Inferior parietal cortex (tissue), 1 donor: ENCODE data around the gene COPS6.

Experiments
- DNase-seq: peaks from one replicate; pipeline ENCODE4 v3.0.0-alpha.2; 2016; ENCODE audit errors: extremely low spot score

Gene COPS6

DNA sequence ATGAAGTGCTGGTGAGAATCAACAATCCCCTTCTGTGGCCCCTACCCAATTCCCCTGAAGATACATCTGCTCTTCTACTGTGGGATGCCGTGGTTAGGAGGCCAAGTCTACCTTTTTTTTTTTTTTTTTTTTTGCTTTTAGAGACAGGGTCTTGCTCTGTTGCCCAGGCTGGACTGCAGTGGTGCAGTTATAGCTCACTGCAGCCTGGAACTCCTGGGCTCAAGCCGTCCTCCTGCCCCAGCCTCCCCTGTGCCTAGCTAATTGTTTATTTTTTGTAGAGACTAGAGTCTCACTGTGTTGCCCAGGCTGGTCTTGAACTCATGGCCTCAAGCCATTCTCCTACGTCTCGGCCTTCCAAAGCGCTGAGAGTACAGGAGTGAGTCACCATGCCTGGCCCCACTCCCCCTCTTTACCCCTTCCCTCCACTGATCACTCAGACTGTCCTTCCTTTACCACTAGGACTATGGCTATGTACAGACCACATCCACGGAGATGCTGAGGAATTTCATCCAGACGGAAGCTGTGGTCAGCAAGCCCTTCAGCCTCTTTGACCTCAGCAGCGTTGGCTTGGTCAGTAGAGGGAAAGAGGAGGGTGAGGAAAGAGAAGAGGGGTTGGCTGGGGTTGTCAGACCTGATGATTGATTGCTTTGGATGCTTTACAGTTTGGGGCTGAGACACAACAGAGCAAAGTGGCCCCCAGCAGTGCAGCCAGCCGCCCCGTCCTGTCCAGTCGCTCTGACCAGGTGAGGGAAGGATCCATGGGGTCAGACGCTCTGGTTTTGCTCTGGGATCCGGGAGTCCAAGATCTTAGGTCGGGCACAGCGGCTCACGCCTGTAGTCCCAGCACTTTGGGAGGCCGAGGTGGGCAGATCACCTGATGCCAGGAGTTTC is 14.4 kb downstream of the COPS6 start:
- DNase-seq = no peak

- DNase-seq = no peak
These were observed 16.8 kb downstream of the COPS6 start for GRCh38 chr7:100105534-100105933.

GRCh38 chr7:100106633-100107032 is 17.9 kb downstream of the COPS6 start:
- no peak for DNase-seq

GRCh38 chr7:100107125-100107737 is 18.5 kb downstream of the COPS6 start:
- no peak for DNase-seq

DNA sequence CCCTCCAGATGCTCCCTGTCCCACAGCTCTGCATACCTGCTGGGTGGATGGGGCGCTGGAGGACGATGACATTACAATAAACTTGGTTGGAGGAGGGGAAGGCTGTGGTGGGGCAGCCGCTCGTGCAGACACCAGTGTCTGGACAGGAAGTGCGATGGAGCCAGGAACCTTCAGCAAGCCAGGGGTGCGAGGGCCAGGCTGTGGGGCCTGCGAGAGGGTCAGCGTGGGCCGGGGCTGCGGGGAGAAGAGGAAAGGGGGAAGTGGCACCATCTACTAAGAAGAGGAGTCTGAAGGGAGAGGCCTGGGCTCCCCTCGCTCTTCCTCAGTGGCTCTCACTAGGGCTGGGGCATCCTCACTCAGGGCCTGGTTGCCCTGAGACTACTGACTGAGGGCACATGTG is 19.1 kb downstream of the COPS6 start:
- no peak for DNase-seq

- DNase-seq = no peak
These were observed 20.9 kb downstream of the COPS6 start for GRCh38 chr7:100109521-100110163.

DNA sequence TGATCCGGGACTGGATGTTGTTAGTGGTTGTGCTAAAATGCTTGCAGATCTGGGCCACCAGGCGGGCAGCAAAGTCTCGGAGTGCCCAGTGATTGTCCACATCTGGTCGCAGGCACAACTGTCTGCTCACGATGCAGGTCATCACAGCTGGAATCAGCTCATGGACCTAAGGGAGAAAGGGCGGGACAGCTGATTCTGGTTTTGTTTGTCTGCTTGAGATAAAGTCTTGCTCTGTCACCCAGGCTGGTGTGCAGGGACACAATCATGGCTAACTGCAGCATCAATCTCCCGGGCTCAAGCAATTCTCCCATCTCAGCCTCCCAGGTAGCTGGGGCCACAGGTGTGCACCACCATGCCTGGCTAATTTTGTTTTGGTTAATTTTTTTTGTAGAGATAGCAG is 22.4 kb downstream of the COPS6 start:
- no peak for DNase-seq

DNA sequence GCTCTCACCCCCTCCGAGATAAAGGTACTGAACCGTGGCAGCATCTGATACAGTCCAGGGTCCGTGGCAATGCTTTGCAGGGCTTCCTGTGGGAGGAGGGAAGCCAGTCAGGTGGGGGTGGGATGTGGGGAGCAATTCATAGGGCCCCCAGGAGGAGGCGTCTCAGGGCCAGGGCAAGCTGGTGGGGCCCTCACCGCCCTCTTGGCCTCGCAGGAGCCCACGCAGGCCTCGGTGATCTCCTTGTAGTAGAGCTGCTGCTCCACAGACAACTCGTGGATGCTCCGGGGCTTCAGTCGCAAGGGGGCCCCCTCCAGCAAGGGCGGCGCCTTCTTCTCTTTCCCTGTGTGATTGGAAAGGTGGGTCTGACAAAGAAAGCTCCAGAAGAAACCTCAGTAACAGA is 23.1 kb downstream of the COPS6 start:
- no peak for DNase-seq

GRCh38 chr7:100115026-100115425 is 26.3 kb downstream of the COPS6 start:
- DNase-seq = no peak

GRCh38 chr7:100118388-100119071 is 29.8 kb downstream of the COPS6 start:
- DNase-seq = no peak

- peak; percentile 97 for DNase-seq
These were observed 30.6 kb downstream of the COPS6 start, which contains the start of the genes CNPY4 and TAF6 for GRCh38 chr7:100119072-100119969. Gene CNPY4, plus strand, starts transcription at chr7:100119634. Its CDS starts 111 bp downstream, at chr7:100119745. Gene TAF6, minus strand, starts transcription at chr7:100119358. Its CDS starts 5,149 bp downstream, at chr7:100114209.

- peak; percentile 74 for DNase-seq
These were observed 31.4 kb downstream of the COPS6 start for GRCh38 chr7:100119970-100120732.

DNA sequence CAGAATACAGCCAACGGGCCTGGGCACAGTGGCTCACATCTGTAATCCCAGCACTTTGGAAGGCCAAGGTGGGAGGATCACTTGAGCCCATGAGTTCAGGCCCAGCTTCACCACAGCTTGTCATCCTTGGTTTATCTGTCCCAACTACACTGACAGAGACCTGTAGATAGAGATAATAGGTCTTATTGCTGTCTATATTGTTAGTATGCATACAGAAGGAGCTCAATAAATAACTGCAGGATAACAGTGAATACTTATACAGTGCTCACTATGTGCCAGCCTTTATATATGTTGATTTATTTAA is 31.9 kb downstream of the COPS6 start:
- DNase-seq = no peak

- no peak for DNase-seq
These were observed 33.3 kb downstream of the COPS6 start for GRCh38 chr7:100122067-100122466.

GRCh38 chr7:100122568-100122967 is 33.8 kb downstream of the COPS6 start:
- no peak for DNase-seq

DNA sequence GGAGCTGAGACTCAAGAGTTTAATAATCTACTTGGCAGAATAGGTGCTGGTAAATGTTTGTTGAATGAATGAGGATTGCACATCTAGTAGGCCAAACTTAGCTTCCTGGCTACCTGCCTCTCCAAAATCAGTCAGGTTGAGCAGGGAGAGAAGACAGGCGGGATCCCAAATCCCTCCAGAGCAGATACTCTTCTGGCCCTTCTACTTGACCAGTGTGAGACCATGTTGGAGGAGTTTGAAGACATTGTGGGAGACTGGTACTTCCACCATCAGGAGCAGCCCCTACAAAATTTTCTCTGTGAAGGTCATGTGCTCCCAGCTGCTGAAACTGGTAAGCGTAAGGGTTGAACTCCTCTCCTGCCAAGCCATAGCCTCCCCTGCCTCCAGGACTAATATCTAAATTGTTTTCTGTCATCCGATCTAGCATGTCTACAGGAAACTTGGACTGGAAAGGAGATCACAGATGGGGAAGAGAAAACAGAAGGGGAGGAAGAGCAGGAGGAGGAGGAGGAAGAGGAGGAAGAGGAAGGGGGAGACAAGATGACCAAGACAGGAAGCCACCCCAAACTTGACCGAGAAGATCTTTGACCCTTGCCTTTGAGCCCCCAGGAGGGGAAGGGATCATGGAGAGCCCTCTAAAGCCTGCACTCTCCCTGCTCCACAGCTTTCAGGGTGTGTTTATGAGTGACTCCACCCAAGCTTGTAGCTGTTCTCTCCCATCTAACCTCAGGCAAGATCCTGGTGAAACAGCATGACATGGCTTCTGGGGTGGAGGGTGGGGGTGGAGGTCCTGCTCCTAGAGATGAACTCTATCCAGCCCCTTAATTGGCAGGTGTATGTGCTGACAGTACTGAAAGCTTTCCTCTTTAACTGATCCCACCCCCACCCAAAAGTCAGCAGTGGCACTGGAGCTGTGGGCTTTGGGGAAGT is 35.8 kb downstream of the COPS6 start:
- no peak for DNase-seq

DNA sequence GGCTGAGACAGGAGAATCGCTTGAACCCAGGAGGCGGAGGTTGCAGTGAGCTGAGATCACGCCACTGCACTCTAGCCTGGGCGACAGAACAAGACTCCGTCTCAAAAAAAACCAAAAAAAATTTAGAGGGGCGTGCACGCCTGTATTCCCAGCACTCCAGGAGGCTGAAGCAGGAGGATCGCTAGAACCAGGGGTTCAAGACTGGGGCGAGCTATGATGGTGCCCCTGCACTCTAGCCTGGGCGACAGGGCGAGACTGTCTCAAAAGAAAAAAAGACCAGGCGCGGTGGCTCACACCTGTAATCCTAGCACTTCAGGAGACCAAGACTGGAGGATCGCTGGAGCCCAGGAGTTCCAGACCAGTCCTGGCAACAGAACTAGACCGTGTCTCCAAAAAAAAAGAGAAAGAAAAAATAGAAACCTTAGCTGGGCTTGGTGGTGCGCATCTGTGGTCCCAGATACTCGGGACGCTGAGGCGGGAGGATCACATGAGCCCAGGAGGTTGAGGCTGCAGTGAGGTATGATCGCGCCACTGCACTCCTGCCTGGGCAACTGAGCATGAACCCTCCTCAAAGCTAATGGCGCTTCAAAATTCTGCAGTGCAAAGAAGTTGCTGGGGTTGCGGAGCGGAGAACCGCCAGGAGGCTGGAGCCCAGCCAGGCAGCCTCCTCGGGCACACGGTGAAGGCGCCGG is 37.6 kb downstream of the COPS6 start:
- no peak for DNase-seq
